Right lobe of liver (tissue), 6 donors: ENCODE results near the gene SLC25A26. TPM values are rescaled to one million over a fixed set of nuclear protein-coding genes. Genes with fewer than 3 reads are reported as not detected.
"Not testable (repeated sequence)": the region's sequence is repeated elsewhere in the genome, so short reads cannot be mapped to it uniquely, and the experiment has no call there.

Experiments
- ATAC-seq, 4 donors: fragments of 200-7000 bp; cut with Tn5 transposase; one replicate each; pipeline ENCODE4 v1.9.1; 2020; ENCODE audit warnings: mild to moderate bottlenecking in 4 of 4, moderate library complexity in 4 of 4
- DNase-seq, 3 donors: peaks; one replicate each; pipeline ENCODE4 v3.0.0-alpha.2; 2020
- H3K27ac ChIP-seq, 3 donors: fragments of 200-600 bp; one replicate each; pipeline ENCODE4 v1.8.0; 2022
- H3K27me3 ChIP-seq, 2 donors: fragments of 200-600 bp; one replicate each; pipeline ENCODE4 v1.8.0; 2022
- H3K36me3 ChIP-seq, 4 donors: fragments of 200-600 bp; sonication (generic) in 1 of 4; one replicate each; pipeline versions ENCODE4 v1.5.1 to v1.8.0; 2017 to 2022; ENCODE audit warnings: control low read depth in 1 of 4
- H3K4me1 ChIP-seq, 4 donors: fragments of 200-600 bp; sonication (generic) in 1 of 4; one replicate each; pipeline versions ENCODE4 v1.5.1 to v1.8.0; 2017 to 2022; ENCODE audit warnings: control low read depth in 1 of 4
- H3K4me3 ChIP-seq, 3 donors: fragments of 200-600 bp; one replicate each; pipeline ENCODE4 v1.8.0; 2022
- H3K9me3 ChIP-seq, 4 donors: fragments of 200-600 bp; sonication (generic) in 1 of 4; one replicate each; pipeline versions ENCODE4 v1.5.1 to v1.8.0; 2017 to 2022; ENCODE audit warnings: control low read depth in 1 of 4
- POLR2A ChIP-seq: fragments of 450-650 bp; IDR thresholded peaks from one replicate; pipeline ENCODE4 v1.6.1; 2017; ENCODE audit warnings: antibody characterized with exemption, mild to moderate bottlenecking
- WGBS: methylation state at CpG from one replicate; pipeline ENCODE4 v1.1.6; 2018; ENCODE audit warnings: low coverage, low lambda C conversion rate; ENCODE audit not compliant: insufficient coverage; ENCODE audit errors: missing lambda C conversion rate; 5-methylcytosine and 5-hydroxymethylcytosine counted together
- intact Hi-C, 2 donors: fragments of 100-400 bp; cut with DNase I; formaldehyde crosslinking; loops; one replicate each; pipeline versions ENCODE4 v1.11.2 to v1.14.1; 2022
- total RNA-seq, 6 experiments: library from RNA; depleted of rRNA in 2 of 6; stranded (reverse); fragments of >200 nt in 2 of 6; fragmentation: NEBNext Ultra II Directional in 3 of 6; extraction: Animal tissue kit (Norgen Biotek cat#: 25700) in 3 of 6; gene quantifications; one replicate each; pipeline versions ENCODE4 v1.1.0 to v1.2.4, GENCODE V29; 2016 to 2023
- TF ChIP-seq, protein P1 (sequence below), 4 donors: fragments of 200-600 bp in 3 of 4; fragments of 450-650 bp in 1 of 4; IDR thresholded peaks; one replicate each; pipeline versions ENCODE4 v1.5.1 to v1.8.0; 2016 to 2022; ENCODE audit warnings: antibody characterized with exemption in 4 of 4, mild to moderate bottlenecking in 2 of 4
- donor health status: DM: no; HTN: yes; CAD: no.
- donor health status: DM: no; HTN: no; CAD: no.
- donor health status: DM: no; HTN: no; CAD: no.
- donor health status: DM: no; HTN: yes; CAD: no.
- donor health status: DM: no; HTN: yes; CAD: no.

The SLC25A26 gene
- total RNA-seq, 6 experiments from 2014 or later = 11.2 to 17.4 (median 12.8) TPM

DNA sequence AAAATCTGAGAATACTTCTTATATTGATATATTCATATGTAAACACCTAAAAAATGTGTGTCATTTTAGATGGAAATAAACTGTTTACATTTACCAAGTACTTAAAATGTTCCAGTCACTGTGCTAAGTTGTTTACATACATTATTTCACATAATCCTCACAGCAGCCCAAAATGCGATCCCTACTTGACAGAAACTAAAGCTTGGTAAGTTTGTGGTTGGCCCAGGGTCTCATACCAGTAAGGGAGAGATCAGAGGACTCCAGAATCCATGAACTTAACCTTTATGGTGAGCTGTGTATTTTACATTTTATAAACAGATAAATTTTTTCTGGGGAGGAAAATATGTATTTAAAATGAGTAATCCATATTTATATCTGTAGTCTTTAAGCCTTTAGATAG is 51.2 kb downstream of the SLC25A26 start:
- peaks cover 0 to 5% (median 0%) of the 10 kb centered on the region in 4 donors for H3K4me1 ChIP-seq
- ATAC-seq (no peak), DNase-seq (no peak)
- H3K36me3 ChIP-seq = no peaks in the 10 kb centered on the region
- H3K9me3 ChIP-seq = no peaks in the 10 kb centered on the region
- H3K27me3 ChIP-seq = no peaks in the 10 kb centered on the region
- no peak overlapping the region for H3K4me3 ChIP-seq
- no peak overlapping the region for H3K27ac ChIP-seq
- intact Hi-C loops = no loop called here
- no peak for TF ChIP-seq POLR2A
- TF ChIP-seq, protein P1, sequence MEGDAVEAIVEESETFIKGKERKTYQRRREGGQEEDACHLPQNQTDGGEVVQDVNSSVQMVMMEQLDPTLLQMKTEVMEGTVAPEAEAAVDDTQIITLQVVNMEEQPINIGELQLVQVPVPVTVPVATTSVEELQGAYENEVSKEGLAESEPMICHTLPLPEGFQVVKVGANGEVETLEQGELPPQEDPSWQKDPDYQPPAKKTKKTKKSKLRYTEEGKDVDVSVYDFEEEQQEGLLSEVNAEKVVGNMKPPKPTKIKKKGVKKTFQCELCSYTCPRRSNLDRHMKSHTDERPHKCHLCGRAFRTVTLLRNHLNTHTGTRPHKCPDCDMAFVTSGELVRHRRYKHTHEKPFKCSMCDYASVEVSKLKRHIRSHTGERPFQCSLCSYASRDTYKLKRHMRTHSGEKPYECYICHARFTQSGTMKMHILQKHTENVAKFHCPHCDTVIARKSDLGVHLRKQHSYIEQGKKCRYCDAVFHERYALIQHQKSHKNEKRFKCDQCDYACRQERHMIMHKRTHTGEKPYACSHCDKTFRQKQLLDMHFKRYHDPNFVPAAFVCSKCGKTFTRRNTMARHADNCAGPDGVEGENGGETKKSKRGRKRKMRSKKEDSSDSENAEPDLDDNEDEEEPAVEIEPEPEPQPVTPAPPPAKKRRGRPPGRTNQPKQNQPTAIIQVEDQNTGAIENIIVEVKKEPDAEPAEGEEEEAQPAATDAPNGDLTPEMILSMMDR (IDR thresholded peaks at IDR 0.05) = no peak
- whole genome bisulfite sequencing = 100% methylated on average over 1 of the region's 1 CpG

DNA sequence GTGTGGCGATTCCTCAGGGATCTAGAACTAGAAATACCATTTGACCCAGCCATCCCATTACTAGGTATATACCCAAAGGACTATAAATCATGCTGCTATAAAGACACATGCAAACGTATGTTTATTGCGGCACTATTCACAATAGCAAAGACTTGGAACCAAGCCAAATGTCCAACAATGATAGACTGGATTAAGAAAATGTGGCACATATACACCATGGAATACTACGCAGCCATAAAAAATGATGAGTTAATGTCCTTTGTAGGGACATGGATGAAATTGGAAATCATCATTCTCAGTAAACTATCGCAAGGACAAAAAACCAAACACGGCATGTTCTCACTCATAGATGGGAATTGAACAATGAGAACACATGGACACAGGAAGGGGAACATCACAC is 54.0 kb downstream of the SLC25A26 start:
- H3K36me3 ChIP-seq, ATAC-seq, intact Hi-C loops, H3K4me1 ChIP-seq, H3K9me3 ChIP-seq, DNase-seq, H3K4me3 ChIP-seq, H3K27me3 ChIP-seq, H3K27ac ChIP-seq: not testable (repeated sequence)
- 97% methylated on average over 5 of the region's 6 CpGs for WGBS

DNA sequence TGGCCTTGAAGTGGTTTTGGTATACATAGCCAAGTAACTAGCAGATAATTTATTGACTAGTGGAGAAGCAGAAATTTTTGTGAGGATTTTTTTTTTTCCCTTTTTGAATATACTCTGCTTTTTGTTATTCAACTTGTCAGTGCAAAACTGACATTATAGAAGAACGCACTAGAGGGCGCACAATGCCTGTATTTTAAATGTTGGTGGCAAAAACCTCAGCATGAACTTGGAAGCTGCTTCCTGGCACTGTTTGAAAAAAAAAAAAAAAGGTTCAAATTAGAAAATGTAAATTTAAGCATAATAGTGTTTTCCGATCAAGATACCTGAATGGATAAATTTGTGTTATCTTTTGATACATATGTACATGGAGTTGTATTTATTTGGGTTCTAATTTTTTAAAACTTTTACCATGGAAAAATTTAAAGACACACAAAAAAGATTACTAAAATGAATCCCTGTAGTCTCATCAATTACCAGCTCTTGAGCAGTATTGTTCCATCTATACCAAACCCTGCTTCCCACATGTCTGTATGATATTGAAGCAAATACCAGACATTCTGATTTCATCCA is 56.0 kb downstream of the SLC25A26 start:
- ATAC-seq (peak; percentile 80 to 92 (median 87)), DNase-seq (peak in 1 of 3 donors; percentile 64)
- H3K27me3 ChIP-seq = no peaks in the 10 kb centered on the region
- peaks cover 0 to 5% (median 0%) of the 10 kb centered on the region in 4 donors for H3K4me1 ChIP-seq
- H3K36me3 ChIP-seq = peaks cover 0 to 2% (median 0%) of the 10 kb centered on the region in 4 donors
- no peak overlapping the region for H3K4me3 ChIP-seq
- H3K9me3 ChIP-seq = no peaks in the 10 kb centered on the region
- intact Hi-C loops = no loop called here
- H3K27ac ChIP-seq = no peak overlapping the region
- TF ChIP-seq, protein P1 (IDR thresholded peaks at IDR 0.05) = peak; percentile 59 to 73 (median 67)
- no peak for TF ChIP-seq POLR2A
- WGBS = 1% methylated on average over 3 of the region's 3 CpGs

DNA sequence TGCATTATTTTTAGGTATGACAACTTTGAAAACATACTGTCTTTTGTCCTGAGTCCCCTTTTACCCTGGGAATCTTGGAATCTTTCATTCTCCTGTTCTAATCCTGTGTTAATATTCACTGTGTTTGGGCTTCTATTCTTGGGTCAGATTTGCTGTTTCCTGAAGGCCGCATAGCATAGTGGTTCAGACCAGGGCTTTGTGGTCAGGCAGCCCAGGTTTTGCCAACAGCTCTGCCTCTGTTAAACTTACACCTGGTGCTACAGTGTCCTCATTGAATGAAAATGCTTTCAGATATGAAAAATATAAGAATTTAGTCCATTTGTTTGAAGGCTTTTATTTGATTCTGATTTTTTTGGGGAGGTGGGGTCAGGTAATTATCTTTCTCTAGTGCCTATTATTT is 58.4 kb downstream of the SLC25A26 start:
- ATAC-seq (no peak), DNase-seq (no peak)
- Histone ChIP-seq H3K27ac (no peak overlapping the region), H3K27me3 (no peaks in the 10 kb centered on the region), H3K36me3 (peaks cover 0 to 2% (median 0%) of the 10 kb centered on the region in 4 donors), H3K9me3 (no peaks in the 10 kb centered on the region), H3K4me1 (no peaks in the 10 kb centered on the region), H3K4me3 (no peak overlapping the region)
- TF ChIP-seq, protein P1 (IDR thresholded peaks at IDR 0.05) = no peak
- TF ChIP-seq POLR2A = no peak
- intact Hi-C loops = no loop called here
- 63% methylated on average over 1 of the region's 1 CpG for WGBS

DNA sequence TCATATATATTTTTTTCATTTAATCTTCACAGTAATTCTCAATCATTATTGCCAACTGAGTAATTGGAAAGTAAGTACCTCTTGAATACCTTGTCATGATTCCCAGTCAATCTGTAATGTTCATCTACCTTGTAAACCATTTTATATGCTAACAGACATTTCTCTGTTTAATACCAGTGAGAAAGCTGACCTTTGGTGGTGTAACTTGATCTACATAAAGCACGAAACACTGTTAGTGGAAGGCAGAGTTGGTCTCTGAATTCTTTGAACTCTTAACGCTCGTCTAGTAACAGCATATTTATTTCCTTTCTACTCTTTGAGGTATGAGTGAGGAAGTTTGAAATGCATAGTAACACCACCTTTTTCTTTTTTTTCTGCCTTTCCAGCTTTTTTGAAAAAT is 59.5 kb downstream of the SLC25A26 start:
- intact Hi-C loops = no loop called here
- DNase-seq (no peak), ATAC-seq (no peak)
- no peak for TF ChIP-seq POLR2A
- TF ChIP-seq, protein P1 (IDR thresholded peaks at IDR 0.05) = no peak
- Histone ChIP-seq H3K27ac (no peak overlapping the region), H3K9me3 (no peaks in the 10 kb centered on the region), H3K4me3 (no peak overlapping the region), H3K27me3 (no peaks in the 10 kb centered on the region), H3K36me3 (peaks cover 0 to 2% (median 0%) of the 10 kb centered on the region in 4 donors), H3K4me1 (no peaks in the 10 kb centered on the region)
- 47% methylated on average over 3 of the region's 3 CpGs for WGBS

DNA sequence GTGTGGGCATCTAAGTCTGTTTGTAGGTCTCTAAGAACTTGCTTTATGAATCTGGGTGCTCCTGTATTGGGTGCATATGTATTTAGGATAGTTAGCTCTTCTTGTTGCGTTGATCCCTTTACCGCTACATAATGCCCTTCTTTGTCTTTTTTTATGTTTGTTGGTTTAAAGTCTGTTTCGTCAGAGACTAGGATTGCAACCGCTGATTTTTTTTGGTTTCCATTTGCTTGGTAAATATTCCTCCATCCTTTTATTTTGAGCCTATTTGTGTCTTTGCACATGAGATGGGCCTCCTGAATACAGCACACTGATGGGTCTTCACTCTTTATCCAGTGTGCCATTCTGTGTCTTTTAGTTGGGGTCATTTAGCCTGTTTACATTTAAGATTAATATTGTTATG is 71.1 kb downstream of the SLC25A26 start:
- WGBS = 29% methylated on average over 4 of the region's 4 CpGs
- H3K4me3 ChIP-seq, H3K36me3 ChIP-seq, ATAC-seq, H3K9me3 ChIP-seq, H3K27me3 ChIP-seq, intact Hi-C loops, H3K27ac ChIP-seq, DNase-seq: not testable (repeated sequence)
- H3K4me1 ChIP-seq = peaks cover 0 to 25% (median 2%) of the 10 kb centered on the region in 4 donors
